ENCODE results near the gene EIF1AD. TPM values are rescaled to one million over a fixed set of nuclear protein-coding genes. Genes with fewer than 3 reads are reported as not detected.

EIF1AD gene
- total RNA-seq, 4 donors from 2014 or later: 25.3 to 39.4 (median 28.3) TPM

DNA sequence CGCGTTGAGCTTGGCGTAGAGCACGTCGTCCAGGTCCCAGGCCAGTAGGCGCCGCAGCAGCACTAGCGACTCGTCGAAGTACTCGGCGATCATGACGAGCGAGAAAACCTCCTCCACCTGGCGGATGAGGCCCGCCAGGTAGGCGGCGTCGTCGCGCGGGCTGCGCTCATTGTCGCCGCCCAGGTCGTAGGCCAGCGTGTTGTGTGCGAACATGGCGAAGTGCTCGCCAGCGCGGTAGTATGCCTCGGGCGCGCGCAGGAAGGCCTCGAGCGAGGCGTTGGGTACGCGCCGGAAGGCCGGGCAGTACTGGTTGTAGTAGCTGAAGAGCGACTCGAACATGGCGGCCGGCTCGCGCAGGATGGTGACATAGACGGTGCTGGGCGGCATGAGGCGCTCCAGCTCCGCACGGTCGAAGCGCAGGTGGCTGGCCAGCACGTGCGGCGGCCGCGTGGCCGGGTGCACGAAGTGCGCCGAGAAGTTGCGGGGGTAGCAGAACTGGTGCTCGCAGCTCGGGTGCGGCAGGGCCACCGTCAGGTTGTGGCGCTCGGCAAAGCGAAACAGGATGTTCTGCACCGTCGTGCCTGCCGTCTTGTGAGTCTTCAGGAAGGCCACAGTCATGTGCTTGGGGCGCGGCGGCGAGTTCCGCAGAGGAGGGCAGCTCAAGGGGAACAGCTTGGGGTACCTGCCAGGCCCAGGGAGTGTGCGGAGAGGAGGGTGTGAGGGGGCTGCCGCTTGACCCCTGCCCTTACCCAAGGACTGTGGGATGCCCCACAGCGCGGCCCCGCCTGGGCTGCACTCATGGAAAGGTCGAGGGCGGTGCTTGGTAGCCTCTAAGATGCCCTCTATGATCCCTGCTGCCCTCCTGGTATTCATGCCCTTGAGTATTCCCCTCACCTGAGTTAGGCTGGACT lies 41.3 kb upstream of the EIF1AD start:
- Histone ChIP-seq H3K27me3 (no peaks in the 10 kb centered on the region), H3K36me3 (peaks cover 0 to 12% of the 10 kb centered on the region in 2 donors), H3K4me3 (replicated peaks in 1 of 3) (no peak overlapping the region), H3K4me1 (peaks cover 33 to 34% of the 10 kb centered on the region in 2 donors), H3K9me3 (no peaks in the 10 kb centered on the region), H3K27ac (no peak overlapping the region)
- TF ChIP-seq, protein P1, sequence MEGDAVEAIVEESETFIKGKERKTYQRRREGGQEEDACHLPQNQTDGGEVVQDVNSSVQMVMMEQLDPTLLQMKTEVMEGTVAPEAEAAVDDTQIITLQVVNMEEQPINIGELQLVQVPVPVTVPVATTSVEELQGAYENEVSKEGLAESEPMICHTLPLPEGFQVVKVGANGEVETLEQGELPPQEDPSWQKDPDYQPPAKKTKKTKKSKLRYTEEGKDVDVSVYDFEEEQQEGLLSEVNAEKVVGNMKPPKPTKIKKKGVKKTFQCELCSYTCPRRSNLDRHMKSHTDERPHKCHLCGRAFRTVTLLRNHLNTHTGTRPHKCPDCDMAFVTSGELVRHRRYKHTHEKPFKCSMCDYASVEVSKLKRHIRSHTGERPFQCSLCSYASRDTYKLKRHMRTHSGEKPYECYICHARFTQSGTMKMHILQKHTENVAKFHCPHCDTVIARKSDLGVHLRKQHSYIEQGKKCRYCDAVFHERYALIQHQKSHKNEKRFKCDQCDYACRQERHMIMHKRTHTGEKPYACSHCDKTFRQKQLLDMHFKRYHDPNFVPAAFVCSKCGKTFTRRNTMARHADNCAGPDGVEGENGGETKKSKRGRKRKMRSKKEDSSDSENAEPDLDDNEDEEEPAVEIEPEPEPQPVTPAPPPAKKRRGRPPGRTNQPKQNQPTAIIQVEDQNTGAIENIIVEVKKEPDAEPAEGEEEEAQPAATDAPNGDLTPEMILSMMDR (IDR thresholded peaks at IDR 0.05): no peak
- TF ChIP-seq POLR2A (IDR thresholded peaks at IDR 0.05): no peak
- 96 to 97% methylated on average over 83 to 84 of the region's 88 CpGs for WGBS, 2 donors
- intact Hi-C loops (cut with DNase I): no loop called here
- no peak for DNase-seq

DNA sequence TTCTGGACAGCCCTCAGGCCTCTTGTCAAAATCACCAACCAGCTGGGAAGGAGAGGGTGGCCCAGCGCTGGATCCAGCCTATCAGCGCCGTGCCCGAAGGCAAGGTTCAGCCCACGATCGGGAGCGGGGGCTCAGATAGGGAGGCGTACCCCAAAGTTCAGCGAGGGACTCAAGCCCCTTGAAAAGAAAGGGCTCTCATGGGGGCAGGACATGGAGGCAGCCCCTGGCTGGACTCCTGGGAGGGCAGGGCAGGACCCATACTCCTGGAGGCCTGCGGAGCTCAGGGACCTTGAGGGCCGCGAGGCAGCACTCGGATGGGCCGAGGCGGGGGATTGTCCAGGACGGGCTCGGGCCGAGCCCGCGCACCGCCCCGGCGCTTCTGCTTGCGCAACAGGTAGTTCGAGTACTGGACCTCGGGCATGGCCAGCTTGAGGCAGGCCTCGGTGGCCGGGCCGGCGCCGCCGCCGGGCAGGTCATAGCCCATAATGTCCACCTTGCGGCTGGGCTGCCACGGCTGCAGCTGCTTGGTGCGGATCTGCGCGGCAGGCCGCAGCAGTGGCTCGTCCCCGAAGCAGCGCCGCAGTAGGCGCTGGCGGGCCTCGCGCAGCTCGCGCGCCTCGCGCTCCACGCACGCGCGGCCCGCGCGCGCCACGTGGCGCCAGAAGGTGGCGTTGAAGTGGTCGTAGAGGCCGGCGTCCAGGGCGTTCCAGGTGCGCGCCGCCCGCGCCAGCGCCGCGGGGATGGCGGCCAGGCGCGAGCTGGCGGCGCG lies 40.5 kb upstream of the EIF1AD start:
- H3K27me3 ChIP-seq: no peaks in the 10 kb centered on the region
- H3K4me1 ChIP-seq: peaks cover 26% of the 10 kb centered on the region in 2 donors
- H3K4me3 ChIP-seq (replicated peaks in 1 of 3): no peak overlapping the region
- H3K36me3 ChIP-seq: peaks cover 0 to 12% of the 10 kb centered on the region in 2 donors
- TF ChIP-seq, protein P1 (IDR thresholded peaks at IDR 0.05): no peak
- TF ChIP-seq POLR2A (IDR thresholded peaks at IDR 0.05): no peak
- no peak overlapping the region for H3K27ac ChIP-seq
- no peak for DNase-seq
- WGBS, 2 donors: 96 to 97% methylated on average over 48 to 78 of the region's 81 CpGs
- no peaks in the 10 kb centered on the region for H3K9me3 ChIP-seq
- intact Hi-C loops (cut with DNase I): no loop called here

DNA sequence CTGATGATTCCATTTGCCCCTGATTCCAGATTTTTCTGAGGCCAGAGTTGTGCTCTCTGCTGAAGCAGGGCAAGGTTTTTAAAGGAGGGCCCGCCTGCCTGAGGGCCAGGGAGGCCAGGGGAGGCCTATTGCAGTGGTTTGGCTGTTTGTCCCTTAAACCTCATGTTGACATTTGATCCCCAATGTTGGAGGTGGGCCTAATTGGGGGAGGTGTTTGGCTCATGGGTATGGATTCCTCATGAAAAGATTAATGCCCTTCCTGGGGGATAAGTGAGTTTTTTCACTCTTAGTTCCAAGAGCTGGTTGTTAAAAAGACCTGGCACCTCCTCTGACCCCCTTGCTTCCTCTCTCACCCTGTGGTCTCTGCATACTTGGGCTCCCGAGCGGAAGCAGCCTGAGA lies 37.8 kb upstream of the EIF1AD start:
- WGBS, 2 donors: 85 to 90% methylated on average over 3 of the region's 3 CpGs

DNA sequence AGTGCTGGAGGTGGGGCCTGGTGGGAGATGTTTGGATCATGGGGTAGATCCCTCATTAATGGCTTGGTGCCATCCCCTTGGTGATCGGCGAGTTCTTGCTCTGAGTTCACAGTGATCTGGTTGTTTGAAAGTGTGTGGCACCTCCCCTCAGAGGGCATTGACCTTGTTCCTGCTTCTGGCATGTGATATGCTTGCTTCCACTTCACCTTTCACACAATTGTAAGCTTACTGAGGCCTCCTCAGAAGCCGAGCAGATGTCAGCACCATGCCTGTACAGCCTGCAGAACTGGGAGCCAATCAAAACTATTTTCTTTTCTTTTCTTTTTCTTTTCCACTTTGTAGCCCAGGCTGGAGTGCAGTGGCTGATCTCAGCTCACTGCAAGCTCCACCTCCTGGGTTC lies 35.4 kb upstream of the EIF1AD start:
- Histone ChIP-seq H3K36me3 (peaks cover 0 to 5% of the 10 kb centered on the region in 2 donors), H3K4me1 (peaks cover 4 to 9% of the 10 kb centered on the region in 2 donors), H3K27ac (no peak overlapping the region), H3K4me3 (replicated peaks in 1 of 3) (no peak overlapping the region), H3K9me3 (no peaks in the 10 kb centered on the region), H3K27me3 (no peaks in the 10 kb centered on the region)
- intact Hi-C loops (cut with DNase I): no loop called here
- TF ChIP-seq, protein P1 (IDR thresholded peaks at IDR 0.05): no peak
- TF ChIP-seq POLR2A (IDR thresholded peaks at IDR 0.05): no peak
- no peak for DNase-seq
- 89 to 99% methylated on average over 3 of the region's 3 CpGs for WGBS, 2 donors

More for the DNA sequence above, 37.8 kb upstream of the EIF1AD start:
- no peaks in the 10 kb centered on the region for H3K9me3 ChIP-seq
- no peak for DNase-seq
- no peak for TF ChIP-seq POLR2A (IDR thresholded peaks at IDR 0.05)
- TF ChIP-seq, protein P1 (IDR thresholded peaks at IDR 0.05): no peak
- no peaks in the 10 kb centered on the region for H3K27me3 ChIP-seq
- H3K27ac ChIP-seq: no peak overlapping the region
- H3K4me1 ChIP-seq: peaks cover 4 to 9% of the 10 kb centered on the region in 2 donors
- no peak overlapping the region for H3K4me3 ChIP-seq (replicated peaks in 1 of 3)
- intact Hi-C loops (cut with DNase I): no loop called here
- peaks cover 0 to 12% of the 10 kb centered on the region in 2 donors for H3K36me3 ChIP-seq
